ENCODE measurements around the gene TRAF2. TPM values are rescaled to one million over a fixed set of nuclear protein-coding genes. Genes with fewer than 3 reads are reported as not detected.

Gene TRAF2
- total and polyA plus RNA-seq, 2 donors (not counting 1 experiment from before 2014, with no cell fraction given) = 25.5 to 54.5 TPM

DNA sequence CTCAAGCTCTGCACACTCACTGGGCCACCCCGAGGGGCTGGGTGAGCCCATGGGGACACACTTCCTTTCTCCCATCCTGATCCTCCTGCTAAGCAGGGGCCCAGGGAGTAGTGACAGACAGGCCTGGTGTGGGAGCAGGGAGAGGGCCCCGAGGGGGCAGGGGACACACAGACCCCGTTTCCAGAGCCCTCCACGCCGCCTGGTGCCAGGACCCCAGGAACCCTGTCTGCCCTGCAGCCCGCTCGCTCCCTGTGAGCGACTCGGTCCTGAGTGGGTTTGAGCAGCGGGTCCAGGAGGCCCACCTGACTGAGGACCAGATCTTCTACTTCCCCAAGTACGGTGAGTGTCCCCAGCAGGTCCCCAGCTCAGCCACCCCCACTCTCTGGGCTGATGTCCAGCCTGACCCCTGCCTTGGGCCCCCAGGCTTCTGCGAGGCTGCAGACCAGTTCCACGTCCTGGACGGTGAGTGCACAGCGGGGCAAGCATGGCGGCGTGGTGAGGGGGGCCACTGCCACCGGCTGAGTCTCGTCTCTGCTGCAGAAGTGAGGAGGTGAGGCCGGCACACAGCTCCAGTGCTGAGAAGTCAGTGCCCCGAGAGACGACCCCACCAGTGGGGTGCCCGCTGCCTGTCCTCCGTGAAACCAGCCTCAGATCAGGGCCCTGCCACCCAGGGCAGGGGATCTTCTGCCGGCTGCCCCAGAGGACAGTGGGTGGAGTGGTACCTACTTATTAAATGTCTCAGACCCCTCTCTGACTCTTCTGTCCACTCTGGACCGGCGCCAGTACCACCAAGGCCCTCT lies 60.1 kb downstream of the TRAF2 start:
- no peak overlapping the region for H3K4me3 Mint-ChIP-seq
- Histone ChIP-seq H3K27me3 (replicated peaks in 1 of 4; ENCODE audit: control extremely low read depth in 1 of 4, control insufficient read depth in 3 of 4, insufficient read depth in 4 of 4, low read length in 3 of 4) (no peaks in the 10 kb centered on the region), H3K4me1 (ENCODE audit: control insufficient read depth in 2 of 2, insufficient read depth in 2 of 2, low read length in 2 of 2) (peaks cover 16 to 30% of the 10 kb centered on the region in 2 donors), H3K9me3 (ENCODE audit: control extremely low read depth in 1 of 3, control insufficient read depth in 2 of 3, insufficient read depth in 1 of 3, low read length in 2 of 3) (no peaks in the 10 kb centered on the region), H3K9ac (ENCODE audit: low read length) (no peak overlapping the region), H3K79me2 (ENCODE audit: control insufficient read depth, insufficient read depth, low read length) (peaks cover 22% of the 10 kb centered on the region), H3K4me3 (ENCODE audit: control extremely low read depth in 1 of 5, extremely low read depth in 1 of 5, insufficient read depth in 1 of 5, low read depth in 2 of 5, low read length in 4 of 5) (no peak overlapping the region), H3K27ac (ENCODE audit: low read length in 2 of 2) (no peak overlapping the region), H4K20me1 (ENCODE audit: control insufficient read depth, insufficient read depth, low read length, poor library complexity, severe bottlenecking) (peaks cover 27% of the 10 kb centered on the region), H3K4me2 (replicated peaks; ENCODE audit: low read depth, low read length, poor library complexity, severe bottlenecking) (no peak overlapping the region), H3K36me3 (replicated peaks in 1 of 2; ENCODE audit: control extremely low read depth in 1 of 2, control insufficient read depth in 1 of 2, extremely low read depth in 1 of 2, insufficient read depth in 2 of 2, low read length in 1 of 2) (peaks cover 0 to 17% of the 10 kb centered on the region in 2 experiments), H2AFZ (ENCODE audit: insufficient read depth, low read depth, low read length, poor library complexity, severe bottlenecking) (no peak overlapping the region)
- CTCF ChIA-PET = interaction anchor here (0.9 to 2.7 kb wide), 3 partner anchors 79 to 140 kb away, joined by 3 to 39 read pairs (median 3); no protein-coding TSS in a partner anchor
- peaks cover 14% of the 10 kb centered on the region for H3K4me1 Mint-ChIP-seq
- no peak for TF ChIP-seq EZH2 (IDR thresholded peaks at IDR 0.05; ENCODE audit: borderline replicate concordance, insufficient read depth, low read depth, low read length, poor library complexity, severe bottlenecking)
- TF ChIP-seq, protein P1, sequence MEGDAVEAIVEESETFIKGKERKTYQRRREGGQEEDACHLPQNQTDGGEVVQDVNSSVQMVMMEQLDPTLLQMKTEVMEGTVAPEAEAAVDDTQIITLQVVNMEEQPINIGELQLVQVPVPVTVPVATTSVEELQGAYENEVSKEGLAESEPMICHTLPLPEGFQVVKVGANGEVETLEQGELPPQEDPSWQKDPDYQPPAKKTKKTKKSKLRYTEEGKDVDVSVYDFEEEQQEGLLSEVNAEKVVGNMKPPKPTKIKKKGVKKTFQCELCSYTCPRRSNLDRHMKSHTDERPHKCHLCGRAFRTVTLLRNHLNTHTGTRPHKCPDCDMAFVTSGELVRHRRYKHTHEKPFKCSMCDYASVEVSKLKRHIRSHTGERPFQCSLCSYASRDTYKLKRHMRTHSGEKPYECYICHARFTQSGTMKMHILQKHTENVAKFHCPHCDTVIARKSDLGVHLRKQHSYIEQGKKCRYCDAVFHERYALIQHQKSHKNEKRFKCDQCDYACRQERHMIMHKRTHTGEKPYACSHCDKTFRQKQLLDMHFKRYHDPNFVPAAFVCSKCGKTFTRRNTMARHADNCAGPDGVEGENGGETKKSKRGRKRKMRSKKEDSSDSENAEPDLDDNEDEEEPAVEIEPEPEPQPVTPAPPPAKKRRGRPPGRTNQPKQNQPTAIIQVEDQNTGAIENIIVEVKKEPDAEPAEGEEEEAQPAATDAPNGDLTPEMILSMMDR (IDR thresholded peaks at IDR 0.05) = no peak
- 91% methylated on average over 23 of the region's 27 CpGs for WGBS (ENCODE audit: insufficient coverage)
- no peaks in the 10 kb centered on the region for H3K9me3 Mint-ChIP-seq (ENCODE audit: insufficient read depth)
- intact Hi-C loops (cut with micrococcal nuclease) = no loop called here
- H3K27me3 Mint-ChIP-seq = no peaks in the 10 kb centered on the region
- no peak overlapping the region for H3K27ac Mint-ChIP-seq
- POLR2A ChIA-PET = interaction anchor here (0.6 kb wide), 1 partner anchor 19 kb away, joined by 5 read pairs; no protein-coding TSS in a partner anchor
- ATAC-seq (ENCODE audit: low read depth) (no peak), DNase-seq (no peak)
